Stimulated activated CD8-positive, alpha-beta memory T cell treated with anti-CD3 and anti-CD28 coated beads, Interleukin-7, amount 100 ng/mL, for 1 hour (primary cell): Measurements from ENCODE around the gene OLIG1.

Source experiments
- DNase-seq, 2 donors: peaks; one replicate each; pipeline ENCODE4 v3.0.0-alpha.2; 2020; ENCODE audit warnings: low read depth in 2 of 2

The OLIG1 gene

GRCh38 chr21:33101300-33101911 lies 31.5 kb downstream of the OLIG1 start:
- no peak for DNase-seq

GRCh38 chr21:33105088-33105487 lies 35.1 kb downstream of the OLIG1 start:
- no peak for DNase-seq

DNA sequence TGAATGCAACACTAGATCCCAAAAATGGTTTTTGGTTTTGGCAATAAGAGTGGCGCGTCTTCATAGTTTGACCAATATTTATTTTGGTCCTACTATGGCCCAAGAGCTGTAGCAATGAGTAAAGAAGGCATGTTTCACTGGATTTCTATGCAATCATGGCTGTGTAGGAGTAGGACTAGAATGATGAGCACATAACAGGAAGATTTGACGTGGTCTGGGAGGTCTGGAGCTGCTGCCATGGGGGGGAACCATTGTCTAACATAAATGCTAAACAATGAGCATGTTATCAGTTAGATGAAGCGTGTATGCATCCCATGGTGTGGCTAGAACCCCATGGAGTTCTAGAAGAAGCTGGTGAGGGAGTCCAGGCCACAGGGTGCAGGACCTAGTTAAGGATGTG lies 38.3 kb downstream of the OLIG1 start:
- no peak for DNase-seq

DNA sequence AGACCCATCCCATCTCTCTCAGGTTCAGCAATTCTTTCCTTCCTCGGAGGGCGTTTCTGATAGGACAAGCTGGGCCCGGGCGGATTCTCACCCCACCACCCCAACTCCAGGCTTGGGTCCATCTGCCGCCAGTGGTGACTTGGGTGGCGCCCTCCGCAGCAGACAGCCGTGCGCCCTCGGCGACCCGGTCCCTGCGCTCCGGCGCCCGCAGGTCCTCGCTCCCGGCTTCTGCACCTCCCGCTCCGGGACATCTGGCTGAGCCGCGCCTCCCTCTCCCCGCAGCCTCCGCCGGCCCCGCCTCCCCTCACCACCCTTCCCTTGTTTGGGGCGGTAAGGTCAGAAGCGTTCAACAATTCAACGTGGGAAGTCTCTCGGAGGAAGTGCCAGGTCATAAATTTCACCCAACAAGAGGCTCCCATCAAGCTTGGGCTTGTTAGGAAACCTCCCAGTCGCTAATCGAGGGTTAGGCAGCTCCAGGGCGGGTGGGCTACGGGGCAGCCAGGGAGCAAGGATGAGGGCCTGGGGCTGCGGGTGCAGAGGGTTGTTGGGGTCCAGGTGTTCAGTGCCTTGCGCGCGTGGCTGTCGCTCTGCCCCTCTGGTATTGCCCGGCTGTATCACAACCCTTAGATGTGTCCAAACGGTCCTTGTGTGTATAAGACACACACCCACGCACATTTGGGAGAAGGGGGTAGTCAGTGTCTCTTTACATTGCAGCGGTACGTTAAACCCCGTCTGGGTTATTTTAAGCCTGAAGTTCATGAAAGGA lies 39.8 kb downstream of the OLIG1 start:
- DNase-seq, result no peak

- no peak for DNase-seq
These were observed 40.4 kb downstream of the OLIG1 start for GRCh38 chr21:33110340-33110715.

DNA sequence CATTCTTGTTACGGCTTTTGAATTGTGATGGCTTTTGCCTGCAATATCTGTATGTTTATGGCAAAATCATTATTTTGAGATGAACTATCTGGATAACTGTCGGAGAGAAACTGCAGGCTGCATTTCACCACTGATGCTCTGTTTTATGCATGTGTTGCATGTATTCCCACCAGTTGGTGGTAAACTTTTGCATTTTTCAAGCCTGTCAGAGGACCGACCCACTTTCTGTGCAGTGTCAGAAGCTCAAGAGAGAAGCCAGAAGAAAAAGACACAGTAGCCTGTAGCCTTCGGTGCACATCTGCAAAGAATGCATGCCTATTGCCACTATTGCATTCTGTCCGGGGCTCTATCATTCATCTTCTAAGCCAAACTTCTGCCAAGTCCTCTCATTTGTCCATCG lies 41.6 kb downstream of the OLIG1 start:
- no peak for DNase-seq

DNA sequence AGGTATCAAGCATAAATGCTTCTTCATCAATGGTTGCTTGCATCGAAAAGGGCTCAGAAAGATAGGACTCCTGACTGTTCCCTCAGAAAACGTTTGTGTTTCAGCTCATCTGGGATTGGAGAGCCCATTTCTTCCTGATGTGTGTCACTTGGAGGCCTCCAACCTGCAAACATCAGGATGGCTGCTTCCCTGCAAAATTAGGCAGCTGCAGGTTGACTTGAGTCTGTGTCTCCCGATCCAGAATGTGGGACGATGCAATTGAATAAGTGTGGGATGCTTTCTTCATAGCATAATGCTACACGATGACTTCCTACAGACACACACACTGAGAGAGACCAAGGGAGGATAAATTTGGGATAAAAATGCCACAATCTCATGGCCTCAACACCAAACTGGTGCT lies 42.2 kb downstream of the OLIG1 start:
- DNase-seq, result no peak

DNA sequence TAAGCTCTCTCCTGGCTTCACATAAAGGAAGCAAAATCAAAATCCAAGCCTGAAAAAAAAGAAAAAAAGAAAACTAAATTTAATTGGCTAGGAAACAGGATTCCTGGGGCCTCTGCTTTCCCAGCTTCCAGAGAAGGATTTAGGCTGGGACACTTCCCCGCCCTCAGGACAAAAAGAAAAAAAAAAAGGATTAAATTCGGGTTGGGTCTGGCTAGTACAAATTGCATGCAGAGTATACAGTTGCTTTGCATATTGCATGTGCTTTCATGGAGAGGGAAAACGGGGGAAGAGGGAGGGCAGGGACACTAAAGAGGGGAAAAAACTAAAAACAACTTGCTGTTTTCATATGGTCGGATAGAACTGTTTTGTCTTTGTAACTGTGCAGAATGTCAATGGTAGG lies 42.7 kb downstream of the OLIG1 start:
- no peak for DNase-seq

- DNase-seq, result no peak
These were observed 43.2 kb downstream of the OLIG1 start for GRCh38 chr21:33113131-33113530.

- no peak for DNase-seq
These were observed 44.3 kb downstream of the OLIG1 start for GRCh38 chr21:33114276-33114675.

- no peak for DNase-seq
These were observed 45.9 kb downstream of the OLIG1 start for GRCh38 chr21:33115631-33116510.

DNA sequence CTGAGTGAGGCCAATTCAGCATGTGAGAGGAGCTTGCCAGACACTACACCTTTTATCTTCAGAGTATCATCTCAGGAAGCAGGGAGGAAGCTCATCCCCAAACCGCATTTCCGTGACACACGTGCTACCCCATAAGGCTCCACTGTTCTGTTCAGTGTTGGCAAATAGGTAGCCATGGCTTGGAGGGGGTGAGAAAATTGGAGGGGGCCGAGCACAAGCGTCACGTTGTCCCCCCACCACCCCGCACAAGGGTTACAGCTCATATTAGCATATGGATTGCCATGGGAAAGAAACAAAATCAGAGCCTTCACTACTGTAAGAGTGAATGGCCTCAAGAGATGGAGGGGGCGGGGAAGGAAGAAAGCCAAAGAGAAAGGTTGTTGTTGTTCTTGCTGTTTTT lies 46.7 kb downstream of the OLIG1 start:
- DNase-seq, result no peak

DNA sequence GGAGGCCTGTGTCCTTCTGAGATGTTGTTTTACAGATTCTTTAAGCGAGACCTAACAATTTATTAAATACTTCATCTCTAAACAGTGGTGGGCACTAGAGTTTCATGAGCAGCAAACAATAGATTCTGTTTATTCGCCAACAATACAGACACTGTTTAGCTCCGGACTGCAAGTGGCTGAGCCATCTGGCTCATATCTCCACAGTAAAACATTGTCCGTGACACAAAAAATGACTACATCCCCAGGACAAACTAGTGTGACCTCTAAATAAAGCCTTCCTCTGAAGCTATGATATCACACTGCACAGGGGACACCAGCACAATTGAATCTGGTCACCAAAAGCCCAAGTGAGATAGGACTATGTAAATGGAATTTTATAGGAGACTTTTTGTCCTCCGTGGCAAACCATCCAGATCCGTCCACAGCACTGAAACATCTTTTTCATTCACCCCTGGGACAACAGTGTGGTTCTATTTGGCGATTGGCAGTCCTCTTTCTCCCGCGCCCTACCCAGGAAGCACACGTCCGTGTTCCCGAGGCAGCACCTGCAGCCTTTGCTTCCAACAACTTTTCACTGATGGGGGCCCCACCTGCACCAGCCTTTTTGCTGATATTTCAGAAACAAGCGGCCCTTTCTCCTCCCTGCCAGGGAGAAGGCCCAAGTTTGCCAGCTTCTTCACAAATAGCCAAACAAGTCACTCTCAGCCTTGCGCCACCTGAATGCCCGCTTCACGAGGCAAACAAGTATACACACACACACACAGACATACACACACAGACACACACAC lies 47.4 kb downstream of the OLIG1 start:
- DNase-seq, result no peak
